A549 (cell line): ENCODE data around the gene TIMM50. TPM values are rescaled to one million over a fixed set of nuclear protein-coding genes. Genes with fewer than 3 reads are reported as not detected.
A peak's percentile ranks its signal among the peaks of the same experiment; 100 is the strongest.

Experiments
- ATAC-seq, 2 experiments: fragments of 200-7000 bp in 1 of 2; fragments of >200 bp in 1 of 2; cut with Nextera tagmentation in 1 of 2; cut with Tn5 transposase in 1 of 2; 3 replicates each; pipeline versions ENCODE4 v1.8.0 to v1.9.1; 2018 to 2020; ENCODE audit warnings: mild to moderate bottlenecking in 1 of 2, moderate library complexity in 1 of 2
- CTCF ChIA-PET: fragments of 300-600 bp; sonication (Branson Sonifier 250); formaldehyde crosslinking; extraction: SDS; loops from one replicate; lab custom pipeline; 2021; ENCODE audit warnings: antibody characterized with exemption, inconsistent platforms; lab: Yijun Ruan, JAX
- POLR2A ChIA-PET: fragments of 350-600 bp; formaldehyde crosslinking; extraction: SDS; loops from one replicate; lab custom pipeline; 2021; ENCODE audit warnings: antibody characterized with exemption, inconsistent platforms; lab: Yijun Ruan, JAX
- DNase-seq, 2 experiments: peaks; one replicate each; pipeline versions ENCODE4 v3.0.0 to v3.0.0-alpha.2; 2011 to 2016; ENCODE audit warnings: low read depth in 1 of 2, low spot score in 1 of 2
- FAIRE-seq: peaks from 2 replicates; lab custom pipeline; 2011; peaks lifted over from hg19 to GRCh38; lab: Jason Lieb, UNC
- H3K27ac ChIP-seq, 2 experiments: fragments of >200 bp; sonication (Bioruptor Twin); formaldehyde crosslinking; 3 replicates each; pipeline ENCODE4 v1.5.1; 2016 to 2017
- H3K4me1 ChIP-seq: fragments of >200 bp; sonication (Bioruptor Twin); formaldehyde crosslinking; 3 replicates; pipeline ENCODE4 v1.6.1; 2016
- H3K4me2 ChIP-seq: fragments of >200 bp; sonication (Bioruptor Twin); formaldehyde crosslinking; 3 replicates; pipeline ENCODE4 v1.6.1; 2016
- H3K4me3 ChIP-seq: fragments of >200 bp; sonication (Bioruptor Twin); formaldehyde crosslinking; 3 replicates; pipeline ENCODE4 v1.5.1; 2016
- H3K9me3 ChIP-seq: fragments of >200 bp; sonication (Bioruptor Twin); formaldehyde crosslinking; 3 replicates; pipeline ENCODE4 v1.6.1; 2016
- ATOH8 ChIP-seq: fragments of 250-450 bp; sonication (Bioruptor Pico); IDR thresholded peaks from 2 replicates; pipeline ENCODE4 v1.5.0; 2020; ENCODE audit warnings: low read depth, mild to moderate bottlenecking, moderate library complexity
- BCL3 ChIP-seq: fragments of >200 bp; sonication (Bioruptor Twin); formaldehyde crosslinking; IDR thresholded peaks from 3 replicates; pipeline ENCODE4 v1.6.1; 2016
- BHLHE40 ChIP-seq: IDR thresholded peaks from 2 replicates; pipeline ENCODE4 v1.6.1; 2012; ENCODE audit warnings: low read depth, low read length, inconsistent platforms
- CBX8 ChIP-seq: fragments of 200-600 bp; sonication (generic); IDR thresholded peaks from 2 replicates; pipeline ENCODE4 v1.6.1; 2016
- CEBPB ChIP-seq, 2 experiments: fragments of >200 bp in 1 of 2; sonication (Bioruptor Twin) in 1 of 2; formaldehyde crosslinking in 1 of 2; IDR thresholded peaks; 2 replicates each; pipeline ENCODE4 v1.6.1; 2012 to 2016
- CHD2 ChIP-seq: fragments of 150-350 bp; IDR thresholded peaks from 2 replicates; pipeline ENCODE4 v1.6.1; 2014; ENCODE audit warnings: low read length; ENCODE audit not compliant: partially characterized antibody
- EHF ChIP-seq: fragments of 250-450 bp; sonication (Bioruptor Pico); IDR thresholded peaks from 2 replicates; pipeline ENCODE4 v1.5.0; 2020; ENCODE audit warnings: mild to moderate bottlenecking
- EHMT2 ChIP-seq: fragments of 200-600 bp; sonication (generic); IDR thresholded peaks from 2 replicates; pipeline ENCODE4 v1.6.1; 2016; ENCODE audit warnings: antibody characterized with exemption, low read depth, mild to moderate bottlenecking, moderate library complexity
- ELK1 ChIP-seq: fragments of 150-350 bp; IDR thresholded peaks from 2 replicates; pipeline ENCODE4 v1.6.1; 2014; ENCODE audit warnings: low read depth, mild to moderate bottlenecking, low read length
- EP300 ChIP-seq, 2 experiments: fragments of >200 bp; sonication (Bioruptor Twin); formaldehyde crosslinking; IDR thresholded peaks; 2 replicates in 1 of 2; 3 replicates in 1 of 2; pipeline ENCODE4 v1.6.1; 2016 to 2017
- FOSL2 ChIP-seq, 2 experiments: fragments of 450-650 bp in 1 of 2; fragments of >200 bp in 1 of 2; sonication (Bioruptor Twin) in 1 of 2; formaldehyde crosslinking; IDR thresholded peaks; 2 replicates each; pipeline versions ENCODE4 v1.5.0 to v1.6.1; 2016 to 2020; ENCODE audit warnings: mild to moderate bottlenecking in 1 of 2, moderate library complexity in 1 of 2
- HMGXB4 ChIP-seq: fragments of 250-450 bp; sonication (Bioruptor Pico); IDR thresholded peaks from 2 replicates; pipeline ENCODE4 v1.5.0; 2021; ENCODE audit warnings: mild to moderate bottlenecking, moderate library complexity, borderline replicate concordance
- HOXA7 ChIP-seq: fragments of 250-450 bp; sonication (Bioruptor Pico); IDR thresholded peaks from 2 replicates; pipeline ENCODE4 v1.5.0; 2020; ENCODE audit warnings: mild to moderate bottlenecking, moderate library complexity
- JUNB ChIP-seq: fragments of >200 bp; sonication (Bioruptor Twin); formaldehyde crosslinking; IDR thresholded peaks from 2 replicates; pipeline ENCODE4 v1.6.1; 2016
- MAFK ChIP-seq: fragments of 450-650 bp; IDR thresholded peaks from 2 replicates; pipeline ENCODE4 v1.6.1; 2014; ENCODE audit not compliant: partially characterized antibody
- MAX ChIP-seq: IDR thresholded peaks from 2 replicates; pipeline ENCODE4 v1.6.1; 2012
- MAZ ChIP-seq: fragments of 150-350 bp; IDR thresholded peaks from 2 replicates; pipeline ENCODE4 v1.6.1; 2014; ENCODE audit warnings: antibody characterized with exemption, low read depth, low read length, borderline replicate concordance
- NFE2L2 ChIP-seq: fragments of 150-350 bp; conservative IDR thresholded peaks from 2 replicates; pipeline ENCODE4 v1.6.1; 2014; ENCODE audit warnings: low read length
- NPAS2 ChIP-seq: fragments of 250-450 bp; sonication (Bioruptor Pico); IDR thresholded peaks from 2 replicates; pipeline ENCODE4 v1.8.0; 2022; ENCODE audit warnings: mild to moderate bottlenecking, moderate library complexity, borderline replicate concordance
- PBX3 ChIP-seq: IDR thresholded peaks from 2 replicates; pipeline ENCODE4 v1.6.1; 2012
- POLR2A ChIP-seq: IDR thresholded peaks from 2 replicates; pipeline ENCODE4 v1.6.1; 2012; ENCODE audit warnings: mild to moderate bottlenecking, low read length
- RAD21 ChIP-seq, 2 experiments: fragments of >200 bp in 1 of 2; sonication (Bioruptor Twin) in 1 of 2; formaldehyde crosslinking in 1 of 2; IDR thresholded peaks in 1 of 2; conservative IDR thresholded peaks in 1 of 2; 2 replicates in 1 of 2; 3 replicates in 1 of 2; pipeline ENCODE4 v1.6.1; 2012 to 2018; ENCODE audit warnings: inconsistent platforms in 1 of 2
- RFX5 ChIP-seq: fragments of 450-650 bp; IDR thresholded peaks from 2 replicates; pipeline ENCODE4 v1.7.1; 2014; ENCODE audit warnings: antibody characterized with exemption, mild to moderate bottlenecking, moderate library complexity
- SREBF2 ChIP-seq: fragments of 450-650 bp; IDR thresholded peaks from 2 replicates; pipeline ENCODE4 v1.6.1; 2014; ENCODE audit warnings: mild to moderate bottlenecking, moderate library complexity
- TFCP2L1 ChIP-seq: fragments of 250-450 bp; sonication (Bioruptor Pico); IDR thresholded peaks from 2 replicates; pipeline ENCODE4 v1.5.0; 2021; ENCODE audit warnings: mild to moderate bottlenecking
- USF2 ChIP-seq: fragments of 450-650 bp; IDR thresholded peaks from 2 replicates; pipeline ENCODE4 v1.6.1; 2014; ENCODE audit warnings: antibody characterized with exemption
- ZC3H11A ChIP-seq: fragments of 450-650 bp; IDR thresholded peaks from 2 replicates; pipeline ENCODE4 v1.6.1; 2014; ENCODE audit warnings: antibody characterized with exemption, mild to moderate bottlenecking
- ZNF302 ChIP-seq: fragments of 250-450 bp; sonication (Bioruptor Pico); IDR thresholded peaks from 2 replicates; pipeline ENCODE4 v1.9.0; 2021; ENCODE audit warnings: inconsistent platforms, mild to moderate bottlenecking, moderate library complexity
- ZSCAN20 ChIP-seq: fragments of 250-450 bp; sonication (Bioruptor Pico); IDR thresholded peaks from 2 replicates; pipeline ENCODE4 v1.8.0; 2022; ENCODE audit warnings: mild to moderate bottlenecking, moderate library complexity
- WGBS: methylation state at CpG from one replicate; pipeline ENCODE4 v1.1.6; 2017; ENCODE audit errors: missing lambda C conversion rate; 5-methylcytosine and 5-hydroxymethylcytosine counted together
- polyA plus RNA-seq, 4 experiments: library from polyadenylated mRNA; depleted of rRNA in 3 of 4; stranded (reverse); fragments of >200 nt; fragmentation: RNase III in 1 of 4; extraction: RNeasy Plus Mini Kit Qiagen cat#74134 plus additional on column Dnase treatment in 1 of 4; gene quantifications; 2 replicates in 3 of 4; 3 replicates in 1 of 4; pipeline ENCODE4 v1.2.3, GENCODE V29; 2011 to 2017

TIMM50 gene
- polyA plus RNA-seq, 2 of the 4 experiments (the other 2 are of a cell fraction), result 204 to 234 TPM

- TF ChIP-seq PBX3 (peak; percentile 74), FOSL2 (IDR thresholded peaks at IDR 0.05) (no peak), FOSL2 (CRISPR knock-in tag; IDR thresholded peaks at IDR 0.05) (peak; percentile 9; the same call in 1 of the 2 replicates), ATOH8 (CRISPR knock-in tag) (no peak), TFCP2L1 (0 out of 2 replicates have a peak, but pooled peaks have one; percentile 65)
- TF ChIP-seq, all 56 proteins: peak for 24
Observed at GRCh38 chr19:39480337-39481228, at the start of gene TIMM50 (continued).

- no peaks in the 10 kb centered on the region for H3K9me3 ChIP-seq
- H3K4me1 ChIP-seq, result peaks cover 79% of the 10 kb centered on the region
- peak overlapping the region; percentile 91; the same call in 2 of the 3 replicates for H3K4me2 ChIP-seq
- H3K4me3 ChIP-seq, result peak overlapping the region; percentile 80; the same call in 1 of the 3 replicates
- ChIA-PET CTCF (interaction anchor here (0.6 to 23.5 kb wide), 9 partner anchors 15 to 435 kb away, joined by 3 to 457 read pairs (median 7); partner anchors contain the start of genes EID2B, MED29, PAF1 and PLEKHG2), POLR2A (interaction anchor here (0.6 to 2.7 kb wide), 9 partner anchors 9 to 100 kb away, joined by 3 to 17 read pairs (median 3); partner anchors contain the start of genes EID2B, PLEKHG2 and SUPT5H)
- peak overlapping the region; percentile 83 to 90; a peak in 4 of 6 replicates for H3K27ac ChIP-seq
- WGBS, result 87% methylated on average over 8 of the region's 8 CpGs
- ATAC-seq, result no peak
- no peak for DNase-seq
- no peak for FAIRE-seq
- no peak for TF ChIP-seq ZSCAN20 (CRISPR knock-in tag)
- no peak for TF ChIP-seq BHLHE40
- no peak for TF ChIP-seq CHD2
- 0 out of 2 replicates have a peak, but pooled peaks have one; percentile 10 for TF ChIP-seq HMGXB4 (CRISPR knock-in tag)
- TF ChIP-seq ZNF302 (CRISPR knock-in tag), result 0 out of 2 replicates have a peak, but pooled peaks have one; percentile 4
- no peak for TF ChIP-seq JUNB
- no peak for TF ChIP-seq CEBPB (IDR thresholded peaks at IDR 0.05)
- no peak for TF ChIP-seq MAZ
- TF ChIP-seq PBX3, result no peak
- TF ChIP-seq RFX5, result no peak
- no peak for TF ChIP-seq RAD21 (conservative IDR thresholded peaks at IDR 0.05 in 1 of 2, IDR thresholded peaks at IDR 0.05 in 1 of 2)
- TF ChIP-seq ZC3H11A, result no peak
- TF ChIP-seq CBX8, result no peak
- TF ChIP-seq POLR2A, result no peak
- TF ChIP-seq TFCP2L1, result no peak
- 0 out of 2 replicates have a peak, but pooled peaks have one; percentile 7 for TF ChIP-seq HOXA7 (CRISPR knock-in tag)
- TF ChIP-seq NFE2L2, result no peak
- TF ChIP-seq MAFK, result no peak
- TF ChIP-seq USF2, result no peak; the same call in 1 of the 2 replicates
- no peak for TF ChIP-seq BCL3
- TF ChIP-seq MAX, result peak; percentile 19; the same call in 1 of the 2 replicates
- TF ChIP-seq NPAS2 (CRISPR knock-in tag), result no peak
- no peak for TF ChIP-seq EP300 (IDR thresholded peaks at IDR 0.05)
- no peak for TF ChIP-seq ELK1
- no peak for TF ChIP-seq SREBF2
- TF ChIP-seq EHMT2, result no peak
- TF ChIP-seq EHF (CRISPR knock-in tag), result no peak; the same call in 1 of the 2 replicates
Observed at GRCh38 chr19:39432677-39433025, 48.0 kb upstream of the TIMM50 start.
